Measurements from ENCODE around the gene RBM45. TPM values are rescaled to one million over a fixed set of nuclear protein-coding genes. Genes with fewer than 3 reads are reported as not detected.

The RBM45 gene
- total RNA-seq, 1 experiment from 2014 or later = 7.4 TPM

DNA sequence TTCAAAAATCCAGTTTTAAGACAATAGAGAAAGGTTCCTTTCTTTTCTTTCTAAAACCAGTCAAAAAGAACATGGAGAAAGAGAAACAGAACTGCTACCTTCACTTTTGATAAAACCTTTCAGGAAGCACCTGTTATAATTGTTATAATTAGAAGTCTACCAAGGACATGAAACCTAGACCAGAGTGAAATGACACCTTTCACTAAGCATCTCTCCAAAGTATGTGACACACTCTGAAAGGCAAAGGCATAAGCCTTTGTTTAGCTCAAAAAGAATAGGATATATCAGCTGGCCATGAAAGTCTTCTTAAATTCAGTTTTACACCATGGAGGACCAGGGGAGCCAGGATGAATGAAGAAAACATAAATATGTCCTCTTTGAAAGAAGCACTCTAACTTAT, 18.8 kb upstream of the RBM45 start:
- H2AFZ ChIP-seq (ENCODE audit: low read depth, low read length, poor library complexity, severe bottlenecking) = no peak overlapping the region
- no peak overlapping the region for H3K9ac ChIP-seq (ENCODE audit: low read length)
- H3K27me3 ChIP-seq (ENCODE audit: insufficient read depth, low read length) = no peaks in the 10 kb centered on the region
- no peak overlapping the region for H3K4me2 ChIP-seq (ENCODE audit: low read length)
- H3K9me2 ChIP-seq (ENCODE audit: insufficient read depth) = no peaks in the 10 kb centered on the region
- no peaks in the 10 kb centered on the region for H3K36me3 ChIP-seq (ENCODE audit: control insufficient read depth in 1 of 2, insufficient read depth in 2 of 2, low read length in 2 of 2)
- ChIA-PET POLR2A (no interaction called here), CTCF (no interaction called here), RAD21 (ENCODE audit: low non-redundant PET in 1 of 2, low total read pairs in 2 of 2, uncharacterized antibody in 2 of 2, unreplicated experiment in 2 of 2) (no interaction called here)
- H3K9me3 ChIP-seq (ENCODE audit: control insufficient read depth in 1 of 2, insufficient read depth in 1 of 2, low read depth in 1 of 2, low read length in 2 of 2) = no peaks in the 10 kb centered on the region
- intact Hi-C loops (cut with micrococcal nuclease) = no loop called here
- H3K27ac ChIP-seq (ENCODE audit: low read depth, low read length) = no peak overlapping the region
- DNase-seq (ENCODE audit: low read depth, low spot score) = no peak
- no peak for ATAC-seq
- no TSS peak for BruUV-seq (replicated peaks)
- TF ChIP-seq ELF1 (IDR thresholded peaks at IDR 0.05; ENCODE audit: borderline replicate concordance, low read depth) = no peak
- TF ChIP-seq, protein P1, sequence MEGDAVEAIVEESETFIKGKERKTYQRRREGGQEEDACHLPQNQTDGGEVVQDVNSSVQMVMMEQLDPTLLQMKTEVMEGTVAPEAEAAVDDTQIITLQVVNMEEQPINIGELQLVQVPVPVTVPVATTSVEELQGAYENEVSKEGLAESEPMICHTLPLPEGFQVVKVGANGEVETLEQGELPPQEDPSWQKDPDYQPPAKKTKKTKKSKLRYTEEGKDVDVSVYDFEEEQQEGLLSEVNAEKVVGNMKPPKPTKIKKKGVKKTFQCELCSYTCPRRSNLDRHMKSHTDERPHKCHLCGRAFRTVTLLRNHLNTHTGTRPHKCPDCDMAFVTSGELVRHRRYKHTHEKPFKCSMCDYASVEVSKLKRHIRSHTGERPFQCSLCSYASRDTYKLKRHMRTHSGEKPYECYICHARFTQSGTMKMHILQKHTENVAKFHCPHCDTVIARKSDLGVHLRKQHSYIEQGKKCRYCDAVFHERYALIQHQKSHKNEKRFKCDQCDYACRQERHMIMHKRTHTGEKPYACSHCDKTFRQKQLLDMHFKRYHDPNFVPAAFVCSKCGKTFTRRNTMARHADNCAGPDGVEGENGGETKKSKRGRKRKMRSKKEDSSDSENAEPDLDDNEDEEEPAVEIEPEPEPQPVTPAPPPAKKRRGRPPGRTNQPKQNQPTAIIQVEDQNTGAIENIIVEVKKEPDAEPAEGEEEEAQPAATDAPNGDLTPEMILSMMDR (IDR thresholded peaks at IDR 0.05 in 2 of 3, conservative IDR thresholded peaks at IDR 0.05 in 1 of 3; ENCODE audit: borderline replicate concordance in 1 of 3, insufficient read depth in 1 of 3, low read depth in 2 of 3, low read length in 2 of 3) = no peak
- no peak for TF ChIP-seq EZH2phosphoT487 (IDR thresholded peaks at IDR 0.05; ENCODE audit: borderline replicate concordance)
- TF ChIP-seq ZNF274 (IDR thresholded peaks at IDR 0.05; ENCODE audit: low read depth, low read length) = no peak
- no peak for TF ChIP-seq SP1 (IDR thresholded peaks at IDR 0.05; ENCODE audit: low read depth)
- no peak for TF ChIP-seq JUND (IDR thresholded peaks at IDR 0.05)
- no peak for TF ChIP-seq EZH2 (IDR thresholded peaks at IDR 0.05)
- TF ChIP-seq SRF (IDR thresholded peaks at IDR 0.05; ENCODE audit: low read depth) = no peak
- TF ChIP-seq RAD21 (IDR thresholded peaks at IDR 0.05; ENCODE audit: low read depth) = no peak
- TF ChIP-seq, protein P2, sequence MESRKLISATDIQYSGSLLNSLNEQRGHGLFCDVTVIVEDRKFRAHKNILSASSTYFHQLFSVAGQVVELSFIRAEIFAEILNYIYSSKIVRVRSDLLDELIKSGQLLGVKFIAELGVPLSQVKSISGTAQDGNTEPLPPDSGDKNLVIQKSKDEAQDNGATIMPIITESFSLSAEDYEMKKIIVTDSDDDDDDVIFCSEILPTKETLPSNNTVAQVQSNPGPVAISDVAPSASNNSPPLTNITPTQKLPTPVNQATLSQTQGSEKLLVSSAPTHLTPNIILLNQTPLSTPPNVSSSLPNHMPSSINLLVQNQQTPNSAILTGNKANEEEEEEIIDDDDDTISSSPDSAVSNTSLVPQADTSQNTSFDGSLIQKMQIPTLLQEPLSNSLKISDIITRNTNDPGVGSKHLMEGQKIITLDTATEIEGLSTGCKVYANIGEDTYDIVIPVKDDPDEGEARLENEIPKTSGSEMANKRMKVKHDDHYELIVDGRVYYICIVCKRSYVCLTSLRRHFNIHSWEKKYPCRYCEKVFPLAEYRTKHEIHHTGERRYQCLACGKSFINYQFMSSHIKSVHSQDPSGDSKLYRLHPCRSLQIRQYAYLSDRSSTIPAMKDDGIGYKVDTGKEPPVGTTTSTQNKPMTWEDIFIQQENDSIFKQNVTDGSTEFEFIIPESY (IDR thresholded peaks at IDR 0.05; ENCODE audit: extremely low read depth, insufficient replicate concordance, low read length) = no peak
- no peak for TF ChIP-seq ZFX (IDR thresholded peaks at IDR 0.05)
- TF ChIP-seq, protein P3, sequence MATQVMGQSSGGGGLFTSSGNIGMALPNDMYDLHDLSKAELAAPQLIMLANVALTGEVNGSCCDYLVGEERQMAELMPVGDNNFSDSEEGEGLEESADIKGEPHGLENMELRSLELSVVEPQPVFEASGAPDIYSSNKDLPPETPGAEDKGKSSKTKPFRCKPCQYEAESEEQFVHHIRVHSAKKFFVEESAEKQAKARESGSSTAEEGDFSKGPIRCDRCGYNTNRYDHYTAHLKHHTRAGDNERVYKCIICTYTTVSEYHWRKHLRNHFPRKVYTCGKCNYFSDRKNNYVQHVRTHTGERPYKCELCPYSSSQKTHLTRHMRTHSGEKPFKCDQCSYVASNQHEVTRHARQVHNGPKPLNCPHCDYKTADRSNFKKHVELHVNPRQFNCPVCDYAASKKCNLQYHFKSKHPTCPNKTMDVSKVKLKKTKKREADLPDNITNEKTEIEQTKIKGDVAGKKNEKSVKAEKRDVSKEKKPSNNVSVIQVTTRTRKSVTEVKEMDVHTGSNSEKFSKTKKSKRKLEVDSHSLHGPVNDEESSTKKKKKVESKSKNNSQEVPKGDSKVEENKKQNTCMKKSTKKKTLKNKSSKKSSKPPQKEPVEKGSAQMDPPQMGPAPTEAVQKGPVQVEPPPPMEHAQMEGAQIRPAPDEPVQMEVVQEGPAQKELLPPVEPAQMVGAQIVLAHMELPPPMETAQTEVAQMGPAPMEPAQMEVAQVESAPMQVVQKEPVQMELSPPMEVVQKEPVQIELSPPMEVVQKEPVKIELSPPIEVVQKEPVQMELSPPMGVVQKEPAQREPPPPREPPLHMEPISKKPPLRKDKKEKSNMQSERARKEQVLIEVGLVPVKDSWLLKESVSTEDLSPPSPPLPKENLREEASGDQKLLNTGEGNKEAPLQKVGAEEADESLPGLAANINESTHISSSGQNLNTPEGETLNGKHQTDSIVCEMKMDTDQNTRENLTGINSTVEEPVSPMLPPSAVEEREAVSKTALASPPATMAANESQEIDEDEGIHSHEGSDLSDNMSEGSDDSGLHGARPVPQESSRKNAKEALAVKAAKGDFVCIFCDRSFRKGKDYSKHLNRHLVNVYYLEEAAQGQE (IDR thresholded peaks at IDR 0.05; ENCODE audit: low read depth) = no peak
- no peak for TF ChIP-seq CEBPB (IDR thresholded peaks at IDR 0.05; ENCODE audit: low read depth)
- TF ChIP-seq SIN3A (IDR thresholded peaks at IDR 0.05; ENCODE audit: low read depth) = no peak
- TF ChIP-seq POLR2AphosphoS5 (IDR thresholded peaks at IDR 0.05; ENCODE audit: low read depth, low read length) = no peak
- no peak for TF ChIP-seq FOSL1 (IDR thresholded peaks at IDR 0.05; ENCODE audit: low read depth)
- TF ChIP-seq EGR1 (IDR thresholded peaks at IDR 0.05; ENCODE audit: low read depth) = no peak
- no peak overlapping the region for H3K4me3 ChIP-seq (replicated peaks in 1 of 2; ENCODE audit: low read depth in 1 of 2, low read length in 2 of 2)
- H3K4me1 ChIP-seq (ENCODE audit: control insufficient read depth in 1 of 2, insufficient read depth in 2 of 2, low read length in 2 of 2) = no peaks in the 10 kb centered on the region
- no peaks in the 10 kb centered on the region for H3K79me2 ChIP-seq (ENCODE audit: insufficient read depth, low read length)
- H4K20me1 ChIP-seq (ENCODE audit: insufficient read depth) = no peaks in the 10 kb centered on the region

All from HCT116 (cell line).